RKO (cell line): ENCODE measurements around the gene LRRC14B.
"Not testable (repeated sequence)": the region's sequence is repeated elsewhere in the genome, so short reads cannot be mapped to it uniquely, and the experiment has no call there.

ENCODE experiments used
- DNase-seq: peaks from one replicate; pipeline ENCODE4 v3.0.0-alpha.2; 2016; ENCODE audit warnings: low spot score

Gene LRRC14B

GRCh38 chr5:241045-241669 is 49.9 kb downstream of the LRRC14B start:
- DNase-seq, result not testable (repeated sequence)

DNA sequence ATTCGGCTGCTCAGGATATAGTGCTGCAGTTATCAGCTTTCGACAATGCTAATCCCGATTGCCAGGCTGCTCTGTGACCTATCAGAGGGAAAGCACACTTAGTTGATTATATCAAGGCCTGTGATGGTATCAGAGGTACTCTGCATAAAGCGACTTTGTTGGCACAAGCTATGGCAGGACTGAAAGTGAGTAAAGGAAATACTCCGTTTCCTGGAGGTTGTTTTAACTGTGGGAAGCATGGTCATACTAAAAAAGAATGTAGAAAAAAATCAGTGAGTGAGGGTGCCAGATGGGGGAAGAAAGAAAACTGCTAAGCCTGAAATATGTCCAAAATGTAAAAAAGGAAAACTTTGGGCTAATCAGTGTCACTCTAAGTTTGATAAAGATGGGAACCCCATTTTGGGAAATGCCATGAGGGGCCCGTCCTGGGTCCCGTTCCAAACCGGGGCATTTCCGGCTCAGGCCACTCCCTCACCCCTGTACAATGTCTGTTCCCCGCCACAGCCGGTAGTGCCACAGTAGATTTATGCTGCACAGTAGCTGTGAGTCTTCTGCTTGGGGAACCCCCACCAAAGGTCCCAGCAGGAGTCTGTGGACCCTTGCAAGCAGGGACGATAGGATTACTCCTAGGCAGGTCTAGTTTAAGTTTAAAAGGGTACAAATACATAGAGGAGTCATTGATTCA is 52.5 kb downstream of the LRRC14B start:
- not testable (repeated sequence) for DNase-seq

- DNase-seq, result not testable (repeated sequence)
These were observed 54.4 kb downstream of the LRRC14B start for GRCh38 chr5:245717-246116.
